ENCODE measurements around the gene RPL7A.
"Not testable (repeated sequence)": the region's sequence is repeated elsewhere in the genome, so short reads cannot be mapped to it uniquely, and the experiment has no call there.

RPL7A gene

GRCh38 chr9:133368249-133368881 is 20.3 kb downstream of the RPL7A start:
- DNase-seq (ENCODE audit: low spot score) = peak; percentile 61

GRCh38 chr9:133369422-133369821 is 21.4 kb downstream of the RPL7A start:
- no peak for DNase-seq (ENCODE audit: low spot score)

GRCh38 chr9:133369933-133370332 is 21.9 kb downstream of the RPL7A start:
- no peak for DNase-seq (ENCODE audit: low spot score)

GRCh38 chr9:133370685-133371084 is 22.7 kb downstream of the RPL7A start:
- no peak for DNase-seq (ENCODE audit: low spot score)

DNA sequence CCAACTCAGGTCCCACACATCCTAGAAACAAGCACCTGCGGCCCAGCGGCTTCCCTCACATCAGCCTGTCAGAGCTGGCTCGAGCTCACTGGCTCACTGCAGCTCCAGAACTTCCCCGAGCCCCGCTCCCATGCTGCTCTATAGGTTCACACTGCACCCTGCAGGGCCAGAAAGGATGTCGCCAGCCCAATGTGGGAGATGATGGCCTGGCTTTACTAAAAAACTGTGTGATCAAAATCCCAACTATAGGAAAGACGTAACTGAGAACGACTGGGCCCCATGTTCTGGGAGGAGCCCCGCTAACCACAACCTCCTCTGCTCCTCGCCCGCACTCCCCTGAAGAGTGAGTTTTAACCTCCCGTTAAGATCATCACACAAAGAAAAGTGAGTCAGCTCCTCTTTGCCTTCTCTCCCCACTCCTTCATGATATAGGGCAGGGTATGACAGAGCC is 23.3 kb downstream of the RPL7A start:
- no peak for DNase-seq (ENCODE audit: low spot score)

- DNase-seq (ENCODE audit: low spot score) = no peak
Observed at GRCh38 chr9:133372144-133372543, 24.1 kb downstream of the RPL7A start.

DNA sequence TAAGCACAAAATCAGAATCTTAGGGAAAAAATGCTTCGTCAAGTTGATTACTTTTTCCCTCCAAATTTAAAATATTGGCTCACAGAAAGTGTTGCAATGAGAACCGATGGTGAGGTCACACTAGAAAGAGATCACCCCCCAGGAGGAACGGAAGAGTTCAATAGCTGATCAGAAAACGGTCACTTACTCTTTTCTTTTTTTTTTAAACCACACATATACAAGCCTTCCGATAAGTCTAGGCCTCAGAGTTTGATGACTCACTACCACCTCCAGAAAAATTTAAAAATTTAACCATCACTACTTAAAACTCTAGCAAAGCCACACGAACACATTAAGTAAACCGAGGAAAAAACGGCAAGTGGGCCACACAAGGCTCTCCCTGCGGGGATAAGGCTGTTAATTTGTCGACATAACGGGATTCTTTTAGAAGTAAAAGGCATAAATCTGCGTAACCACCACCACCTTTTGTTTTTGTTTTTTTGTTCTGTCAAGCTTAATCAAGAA is 26.6 kb downstream of the RPL7A start:
- no peak for DNase-seq (ENCODE audit: low spot score)

DNA sequence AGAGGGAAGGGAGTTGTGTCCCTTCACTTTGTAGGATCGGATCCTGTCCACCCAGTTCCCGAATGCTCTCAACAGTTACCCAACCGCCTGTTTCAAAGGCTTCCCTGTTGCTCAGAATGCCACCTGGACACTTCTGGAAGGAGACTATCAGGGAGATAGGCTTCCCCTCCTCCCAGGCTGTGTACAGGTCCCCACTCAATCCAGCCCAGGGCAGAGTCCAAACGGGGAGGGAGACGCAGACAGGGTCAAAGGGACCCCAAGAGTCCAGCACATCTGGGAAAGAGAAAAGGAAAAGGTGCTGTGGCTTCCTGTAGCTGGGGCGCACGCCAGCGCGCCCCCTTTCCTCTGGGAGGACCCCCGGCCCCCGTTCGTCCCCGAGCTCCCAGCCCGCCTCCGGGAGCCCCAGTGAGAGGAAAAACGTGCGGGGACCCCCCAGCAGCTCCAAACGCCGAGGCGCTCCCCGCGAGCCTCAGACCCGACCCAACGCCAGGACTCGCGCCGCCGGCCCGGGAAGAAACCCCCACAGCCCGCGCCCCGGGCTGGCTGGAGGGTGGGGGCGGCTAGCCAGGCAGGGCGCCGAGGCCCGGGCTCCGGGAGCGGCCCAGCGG is 27.2 kb downstream of the RPL7A start:
- no peak for DNase-seq (ENCODE audit: low spot score)

- DNase-seq (ENCODE audit: low spot score) = peak; percentile 94
Observed at GRCh38 chr9:133375724-133376654, 28.0 kb downstream of the RPL7A start, which contains the start of the genes STKLD1 and SURF4. Gene STKLD1, plus strand, starts transcription at chr9:133376366. Its CDS starts 108 bp downstream, at chr9:133376474. Gene SURF4, minus strand, starts transcription at chr9:133376060. Its CDS starts 91 bp downstream, at chr9:133375969.

- not testable (repeated sequence) for DNase-seq (ENCODE audit: low spot score)
Observed at GRCh38 chr9:133377280-133377679, 29.3 kb downstream of the RPL7A start.

GRCh38 chr9:133377721-133378216 is 29.8 kb downstream of the RPL7A start:
- DNase-seq (ENCODE audit: low spot score) = peak; percentile 41

GRCh38 chr9:133378408-133378962 is 30.5 kb downstream of the RPL7A start:
- no peak for DNase-seq (ENCODE audit: low spot score)

DNA sequence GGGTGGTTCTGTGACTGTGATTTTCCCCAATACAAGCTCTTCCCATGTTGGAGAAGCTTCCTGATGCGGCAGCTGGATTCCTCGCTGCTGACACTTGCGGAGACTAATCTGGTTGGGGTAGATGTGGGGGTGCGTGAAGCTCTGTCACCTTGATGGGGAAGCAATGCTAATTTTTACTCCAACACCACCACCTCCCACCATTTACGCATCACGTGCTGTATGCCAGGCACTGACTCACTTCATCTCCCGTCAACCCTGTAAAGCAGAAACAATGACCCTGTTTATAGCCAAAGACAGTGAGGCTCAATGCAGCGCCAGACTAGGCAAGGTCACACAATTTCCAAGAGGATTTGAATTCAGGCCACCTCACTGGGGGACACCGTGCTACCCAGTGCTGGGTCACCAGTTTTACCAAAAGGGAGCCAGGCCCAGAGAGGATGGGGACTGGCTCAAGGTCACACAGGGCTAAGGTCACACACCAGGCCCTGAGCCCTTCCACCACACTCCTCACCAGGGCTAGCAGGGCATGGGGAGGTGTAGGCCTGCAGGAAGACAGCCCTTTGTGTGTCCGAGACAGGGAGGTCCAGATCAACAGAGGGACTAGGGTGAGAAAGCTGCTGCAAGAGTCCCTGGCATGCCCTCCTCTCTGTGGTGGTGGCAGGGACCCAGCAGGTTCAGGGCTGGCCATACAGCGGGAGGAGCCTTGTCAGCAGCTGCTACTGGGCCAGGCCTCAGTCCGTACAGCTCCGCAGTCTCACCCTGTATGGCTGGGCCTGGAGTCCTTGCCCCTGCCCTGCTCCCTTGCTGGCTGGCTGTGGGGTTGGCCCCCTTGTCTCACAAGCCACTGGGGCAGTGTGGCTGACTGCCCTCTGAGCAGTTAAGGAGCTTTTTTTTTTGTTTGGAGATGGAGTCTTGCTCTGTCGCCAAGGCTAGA is 31.4 kb downstream of the RPL7A start:
- no peak for DNase-seq (ENCODE audit: low spot score)

GRCh38 chr9:133380734-133381133 is 32.7 kb downstream of the RPL7A start:
- DNase-seq (ENCODE audit: low spot score) = no peak

GRCh38 chr9:133382507-133383141 is 34.6 kb downstream of the RPL7A start:
- no peak for DNase-seq (ENCODE audit: low spot score)

DNA sequence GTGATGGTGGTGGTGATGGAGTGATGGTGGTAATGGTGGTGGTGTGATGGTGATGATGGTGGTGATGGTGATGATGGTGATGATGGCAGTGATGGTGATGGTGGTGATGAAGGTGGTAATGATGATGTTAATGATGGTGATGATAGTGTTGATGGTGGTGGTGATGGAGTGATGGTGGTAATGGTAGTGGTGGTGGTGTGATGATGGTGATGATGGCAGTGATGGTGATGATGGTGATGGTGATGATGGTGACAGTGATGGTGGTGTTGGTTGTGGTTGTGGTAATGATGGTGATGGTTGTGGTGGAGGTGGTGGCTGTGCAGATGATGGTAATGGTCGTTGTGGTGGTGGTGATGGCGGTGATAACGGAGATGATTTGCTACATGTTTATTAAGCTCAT is 35.4 kb downstream of the RPL7A start:
- DNase-seq (ENCODE audit: low spot score) = no peak

DNA sequence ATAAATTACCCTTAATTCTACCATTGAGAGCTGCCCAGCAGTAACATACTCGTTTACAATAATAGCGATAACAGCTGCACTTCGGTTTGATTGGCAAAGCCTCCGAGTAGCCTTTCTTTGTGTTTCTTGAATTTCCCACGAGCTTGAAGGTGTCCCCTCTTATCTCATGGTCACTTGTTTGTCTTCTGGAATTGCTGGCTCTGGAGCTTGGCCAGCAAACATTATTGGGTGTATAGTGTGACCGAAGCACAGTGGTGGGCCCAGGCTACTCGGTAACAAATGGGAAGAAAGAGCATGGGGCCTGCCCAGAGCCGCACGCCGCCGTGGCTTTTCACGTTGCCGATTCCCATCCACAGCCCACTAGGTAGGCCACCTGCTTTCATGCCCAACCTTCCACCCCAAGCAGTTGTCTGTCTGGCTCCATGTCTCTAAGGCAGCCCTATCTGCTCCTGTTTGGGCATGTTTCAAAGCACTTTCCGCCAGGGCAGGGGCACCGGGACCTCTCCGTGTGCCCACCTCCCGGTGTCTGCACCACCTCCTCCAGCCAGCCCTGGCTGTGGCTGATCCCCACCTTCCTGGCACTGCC is 36.8 kb downstream of the RPL7A start:
- no peak for DNase-seq (ENCODE audit: low spot score)

- DNase-seq (ENCODE audit: low spot score) = no peak
Observed at GRCh38 chr9:133385452-133385851, 37.4 kb downstream of the RPL7A start.

GRCh38 chr9:133386338-133386737 is 38.3 kb downstream of the RPL7A start:
- no peak for DNase-seq (ENCODE audit: low spot score)

GRCh38 chr9:133387680-133388079 is 39.7 kb downstream of the RPL7A start:
- DNase-seq (ENCODE audit: low spot score) = no peak

Data from cerebellar cortex (tissue), 1 donor.